Measurements from ENCODE around the gene CELF4.

CELF4 gene

GRCh38 chr18:37355772-37356171, 209.8 kb downstream of the CELF4 start:
- DNase-seq (ENCODE audit: low spot score) = no peak

- DNase-seq (ENCODE audit: low spot score) = no peak
These were observed 214.5 kb downstream of the CELF4 start for GRCh38 chr18:37351110-37351509.

- DNase-seq (ENCODE audit: low spot score) = no peak
These were observed 216.9 kb downstream of the CELF4 start for GRCh38 chr18:37348729-37349128.

- no peak for DNase-seq (ENCODE audit: low spot score)
These were observed 219.6 kb downstream of the CELF4 start for GRCh38 chr18:37346048-37346447.

GRCh38 chr18:37343542-37343851, 222.1 kb downstream of the CELF4 start:
- no peak for DNase-seq (ENCODE audit: low spot score)

GRCh38 chr18:37341473-37342086, 224.0 kb downstream of the CELF4 start:
- no peak for DNase-seq (ENCODE audit: low spot score)

GRCh38 chr18:37341016-37341415, 224.6 kb downstream of the CELF4 start:
- no peak for DNase-seq (ENCODE audit: low spot score)

- no peak for DNase-seq (ENCODE audit: low spot score)
These were observed 225.8 kb downstream of the CELF4 start for GRCh38 chr18:37339701-37340215.

- DNase-seq (ENCODE audit: low spot score) = no peak
These were observed 228.9 kb downstream of the CELF4 start for GRCh38 chr18:37336568-37337285.

GRCh38 chr18:37335409-37335736, 230.2 kb downstream of the CELF4 start:
- no peak for DNase-seq (ENCODE audit: low spot score)

GRCh38 chr18:37334631-37335408, 230.8 kb downstream of the CELF4 start:
- DNase-seq (ENCODE audit: low spot score) = no peak

- DNase-seq (ENCODE audit: low spot score) = no peak
These were observed 232.8 kb downstream of the CELF4 start for GRCh38 chr18:37332628-37333420.

- no peak for DNase-seq (ENCODE audit: low spot score)
These were observed 233.4 kb downstream of the CELF4 start for GRCh38 chr18:37332219-37332618.

GRCh38 chr18:37330173-37330572, 235.4 kb downstream of the CELF4 start:
- no peak for DNase-seq (ENCODE audit: low spot score)

- no peak for DNase-seq (ENCODE audit: low spot score)
These were observed 236.5 kb downstream of the CELF4 start for GRCh38 chr18:37328946-37329719.

GRCh38 chr18:37327063-37327577, 238.5 kb downstream of the CELF4 start:
- DNase-seq (ENCODE audit: low spot score) = no peak

GRCh38 chr18:37322492-37323035, 243.0 kb downstream of the CELF4 start:
- DNase-seq (ENCODE audit: low spot score) = peak; percentile 4

GRCh38 chr18:37321582-37322491, 243.8 kb downstream of the CELF4 start:
- DNase-seq (ENCODE audit: low spot score) = no peak

- DNase-seq (ENCODE audit: low spot score) = no peak
These were observed 245.3 kb downstream of the CELF4 start for GRCh38 chr18:37320317-37320716.
